Ishikawa (cell line): Measurements from ENCODE around the gene REV3L.

Source experiments
- CREB1 ChIP-seq: IDR thresholded peaks from 2 replicates; pipeline ENCODE4 v1.6.1; 2012; ENCODE audit warnings: low read depth
- EGR1 ChIP-seq: IDR thresholded peaks from 2 replicates; pipeline ENCODE4 v1.6.1; 2012
- EP300 ChIP-seq: IDR thresholded peaks from 2 replicates; pipeline ENCODE4 v1.6.1; 2012; ENCODE audit warnings: borderline replicate concordance
- FOXM1 ChIP-seq: IDR thresholded peaks from 2 replicates; pipeline ENCODE4 v1.6.1; 2012; ENCODE audit warnings: low read depth, borderline replicate concordance
- RAD21 ChIP-seq: IDR thresholded peaks from 2 replicates; pipeline ENCODE4 v1.6.1; 2012; ENCODE audit warnings: low read depth
- TEAD4 ChIP-seq: IDR thresholded peaks from 2 replicates; pipeline ENCODE4 v1.6.1; 2012
- TF ChIP-seq, protein P1 (sequence below): IDR thresholded peaks from 2 replicates; pipeline ENCODE4 v1.6.1; 2012
- TF ChIP-seq, protein P2 (sequence below): IDR thresholded peaks from 2 replicates; pipeline ENCODE4 v1.6.1; 2012

DNA sequence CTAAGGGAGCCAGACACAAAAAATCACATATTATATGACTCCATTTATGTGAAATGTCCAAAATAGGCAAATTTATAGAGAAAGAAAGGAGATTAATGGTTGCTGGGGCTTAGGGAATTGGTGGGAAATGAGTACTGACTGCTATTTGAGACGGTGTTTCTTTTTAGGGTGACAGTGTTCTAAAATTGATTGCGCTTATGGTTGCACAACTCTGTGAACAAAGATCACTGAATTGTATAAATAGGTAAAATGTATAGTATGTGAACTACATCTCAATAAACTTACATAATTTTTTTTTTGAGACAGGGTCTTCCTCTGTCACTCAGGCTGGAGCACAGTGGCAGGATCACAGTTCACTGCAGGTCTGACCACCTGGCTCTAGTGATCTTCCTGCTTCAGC is 45.4 kb downstream of the REV3L start:
- TF ChIP-seq FOXM1 (no peak), CREB1 (no peak), RAD21 (no peak), EGR1 (no peak), EP300 (no peak), TEAD4 (no peak)
- TF ChIP-seq, protein P1, sequence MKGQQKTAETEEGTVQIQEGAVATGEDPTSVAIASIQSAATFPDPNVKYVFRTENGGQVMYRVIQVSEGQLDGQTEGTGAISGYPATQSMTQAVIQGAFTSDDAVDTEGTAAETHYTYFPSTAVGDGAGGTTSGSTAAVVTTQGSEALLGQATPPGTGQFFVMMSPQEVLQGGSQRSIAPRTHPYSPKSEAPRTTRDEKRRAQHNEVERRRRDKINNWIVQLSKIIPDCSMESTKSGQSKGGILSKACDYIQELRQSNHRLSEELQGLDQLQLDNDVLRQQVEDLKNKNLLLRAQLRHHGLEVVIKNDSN: no peak
- TF ChIP-seq, protein P2, sequence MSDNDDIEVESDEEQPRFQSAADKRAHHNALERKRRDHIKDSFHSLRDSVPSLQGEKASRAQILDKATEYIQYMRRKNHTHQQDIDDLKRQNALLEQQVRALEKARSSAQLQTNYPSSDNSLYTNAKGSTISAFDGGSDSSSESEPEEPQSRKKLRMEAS: no peak
